ENCODE data around the gene GOT1. TPM values are rescaled to one million over a fixed set of nuclear protein-coding genes. Genes with fewer than 3 reads are reported as not detected.

Gene GOT1
- 75.2 and 77.2 TPM in 2 replicates for total RNA-seq

DNA sequence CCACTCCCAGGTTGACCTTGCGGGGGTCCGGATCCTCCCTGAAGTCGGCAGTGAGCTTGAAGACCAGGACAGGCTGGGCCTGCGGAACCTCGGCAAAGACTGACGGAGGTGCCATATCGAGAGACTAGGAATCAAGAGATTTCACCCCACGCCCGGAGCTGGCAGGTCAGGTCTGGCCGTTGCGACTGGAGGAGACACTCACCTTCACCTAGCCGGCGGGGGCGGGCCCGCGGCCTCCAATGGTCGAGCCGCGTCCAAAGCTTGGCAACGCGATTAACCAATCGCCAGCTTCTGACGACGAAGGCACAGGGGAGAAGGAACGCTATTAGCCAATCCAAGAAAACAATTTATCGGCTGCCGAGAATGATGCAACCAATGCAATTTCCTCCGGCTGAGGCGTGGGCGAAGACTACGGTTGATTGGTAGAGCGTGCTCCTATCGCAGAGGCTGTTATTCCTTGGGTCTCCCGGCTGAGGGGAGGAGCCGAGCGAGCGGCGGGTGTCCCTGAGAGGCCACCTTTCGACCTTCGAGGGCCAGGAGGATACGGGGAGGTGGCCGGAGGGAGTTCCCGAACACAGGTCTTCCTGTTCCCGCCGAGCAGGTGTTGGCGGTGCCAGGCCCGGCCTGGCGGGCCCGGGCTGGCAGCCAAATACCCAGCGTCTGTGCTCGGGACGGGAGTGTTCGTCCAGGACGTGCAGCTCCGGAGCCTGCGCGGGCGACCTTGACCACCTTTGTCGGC, at the start of gene GOT1:
Gene GOT1, minus strand, starts transcription at position 174 of the 739 bp plus-strand sequence. Its CDS starts 59 bp downstream, at position 115.

Other genes with a start within 250 kb of the GOT1 start
- not detected in 2 replicates for gene HPSE2, start 194.8 kb downstream of the GOT1 start, total RNA-seq
- gene CNNM1, start 101.3 kb downstream of the GOT1 start, total RNA-seq, result under 0.01 and 0.14 TPM in 2 replicates
- gene NKX2-3, start 102.3 kb upstream of the GOT1 start, total RNA-seq, result not detected in 2 replicates
- gene SLC25A28, start 189.8 kb upstream of the GOT1 start, total RNA-seq, result 15.4 and 18.9 TPM in 2 replicates
- 24.6 and 37.3 TPM in 2 replicates for gene ENTPD7, start 228.9 kb upstream of the GOT1 start, total RNA-seq